OCI-LY7 (cell line): Measurements from ENCODE around the gene RIC1. TPM values are rescaled to one million over a fixed set of nuclear protein-coding genes. Genes with fewer than 3 reads are reported as not detected.

Experiments used
- BruUV-seq: library from RNA; stranded (reverse); fragments of 400-500 nt; replicated peaks from 2 replicates; lab custom pipeline; 2021; lab: Mats Ljungman, UMichigan
- CTCF ChIA-PET: fragments of 300-600 bp; sonication (Branson Sonifier 250); formaldehyde crosslinking; loops from one replicate; lab custom pipeline; 2022; ENCODE audit warnings: antibody characterized with exemption; ENCODE audit not compliant: unreplicated experiment; lab: Charles Lee
- POLR2A ChIA-PET: fragments of 300-600 bp; sonication (Branson Sonifier 250); formaldehyde crosslinking; loops from one replicate; lab custom pipeline; 2022; ENCODE audit warnings: antibody characterized with exemption; lab: Charles Lee
- DNase-seq: peaks from one replicate; pipeline ENCODE4 v3.0.0-alpha.2; 2015; ENCODE audit warnings: low spot score
- H2AFZ ChIP-seq: fragments of 200-600 bp; sonication (generic), shearing (Covaris generic); 2 replicates; pipeline ENCODE4 v1.6.1; 2014; ENCODE audit warnings: mild to moderate bottlenecking, antibody characterized with exemption, low read length, moderate library complexity
- H3K27ac ChIP-seq: fragments of 200-600 bp; sonication (generic); 2 replicates; pipeline ENCODE4 v1.5.1; 2014; ENCODE audit warnings: mixed run types, low read depth, mild to moderate bottlenecking, moderate library complexity, low read length, inconsistent platforms; ENCODE audit not compliant: poor library complexity, severe bottlenecking
- H3K36me3 ChIP-seq: fragments of 200-600 bp; sonication (generic); 2 replicates; pipeline ENCODE4 v1.6.1; 2014; ENCODE audit warnings: mild to moderate bottlenecking, antibody characterized with exemption, low read length, moderate library complexity, mixed read lengths; ENCODE audit not compliant: insufficient read depth
- H3K4me1 ChIP-seq: fragments of 200-600 bp; sonication (generic); 2 replicates; pipeline ENCODE4 v1.5.1; 2014; ENCODE audit warnings: mild to moderate bottlenecking, low read length; ENCODE audit not compliant: insufficient read depth, poor library complexity, severe bottlenecking
- H3K4me2 ChIP-seq: fragments of 200-600 bp; sonication (generic); 2 replicates; pipeline ENCODE4 v1.6.1; 2014; ENCODE audit warnings: mild to moderate bottlenecking, low read length
- H3K4me3 ChIP-seq: fragments of 200-600 bp; sonication (generic); 2 replicates; pipeline ENCODE4 v1.5.1; 2014; ENCODE audit warnings: mild to moderate bottlenecking, low read depth, low read length; ENCODE audit not compliant: poor library complexity, severe bottlenecking
- H3K79me2 ChIP-seq: fragments of 200-600 bp; sonication (generic); 2 replicates; pipeline ENCODE4 v1.6.1; 2016; ENCODE audit warnings: low read depth, mild to moderate bottlenecking, low read length, moderate library complexity, mixed read lengths; ENCODE audit not compliant: insufficient read depth
- H3K9me2 ChIP-seq: fragments of 200-600 bp; sonication (generic); 2 replicates; pipeline ENCODE4 v1.6.1; 2016; ENCODE audit warnings: mild to moderate bottlenecking, low read length, mixed read lengths; ENCODE audit not compliant: insufficient read depth
- H3K9me3 ChIP-seq: fragments of 200-600 bp; sonication (generic); 2 replicates; pipeline ENCODE4 v1.6.1; 2014; ENCODE audit warnings: mild to moderate bottlenecking, mixed run types, low read length, mixed read lengths
- H4K20me1 ChIP-seq: fragments of 200-600 bp; sonication (generic); 2 replicates; pipeline ENCODE4 v1.6.1; 2014; ENCODE audit warnings: mild to moderate bottlenecking, antibody characterized with exemption, low read length, moderate library complexity, mixed read lengths; ENCODE audit not compliant: insufficient read depth
- EZH2phosphoT487 ChIP-seq: fragments of 200-600 bp; sonication (generic); IDR thresholded peaks from 2 replicates; pipeline ENCODE4 v1.6.1; 2018; ENCODE audit warnings: low read depth, borderline replicate concordance, mild to moderate bottlenecking, mixed run types, antibody characterized with exemption, low read length, moderate library complexity, mixed read lengths
- intact Hi-C: fragments of 100-400 bp; cut with micrococcal nuclease; formaldehyde crosslinking; loops from one replicate; pipeline ENCODE4 v1.10.0; 2022; ENCODE audit not compliant: unreplicated experiment
- total RNA-seq, 2 experiments: library from RNA; depleted of rRNA in 1 of 2; stranded (reverse); fragments of >200 nt in 1 of 2; shearing (Covaris generic) in 1 of 2; gene quantifications; 2 replicates each; pipeline ENCODE4 v1.2.3, GENCODE V29; 2014 to 2022
- TF ChIP-seq, protein P1 (sequence below): fragments of 200-600 bp; sonication (generic); conservative IDR thresholded peaks from 2 replicates; pipeline ENCODE4 v1.5.1; 2014; ENCODE audit warnings: mild to moderate bottlenecking, antibody characterized with exemption, low read length, moderate library complexity, mixed read lengths

RIC1 gene
- total RNA-seq, 2 experiments from 2014 or later = 77.0 to 84.6 TPM

DNA sequence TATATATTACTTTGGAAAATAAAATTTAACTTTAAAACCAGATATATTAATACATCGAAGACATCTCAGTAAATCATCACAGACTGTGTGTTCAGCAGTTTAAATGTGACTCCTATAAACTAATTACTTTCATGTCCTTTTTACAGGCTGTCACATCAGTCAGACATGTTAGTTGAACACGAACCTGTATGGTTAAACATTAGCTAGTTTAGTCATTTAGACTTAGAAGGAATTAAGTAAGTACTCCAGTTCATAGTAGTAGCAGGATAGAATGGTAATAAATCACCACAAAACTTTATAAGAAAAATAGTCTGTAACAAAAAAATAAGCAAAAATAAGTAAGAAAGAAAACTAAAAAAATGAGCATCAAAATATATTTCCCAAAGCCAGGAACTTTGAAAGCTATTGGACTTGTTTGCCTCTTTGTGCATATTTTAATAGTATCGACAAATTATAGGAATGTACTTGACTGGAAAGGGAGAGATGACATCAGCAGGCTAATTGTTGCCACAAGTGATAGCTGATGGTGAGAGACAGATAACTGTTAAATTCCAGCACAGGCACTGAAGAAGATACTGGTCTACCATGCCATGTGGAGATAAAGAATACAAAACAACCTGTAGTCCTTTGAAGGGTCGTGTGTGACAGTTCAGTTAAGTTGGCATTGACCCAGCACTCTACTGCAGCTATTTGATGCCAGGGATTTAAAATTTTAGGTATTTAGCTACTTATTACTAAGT, 83.9 kb downstream of the RIC1 start:
- intact Hi-C loops = loop anchor here (2.0 kb wide), 1 partner anchor 84 kb away; the partner anchor contains the start of gene RIC1

DNA sequence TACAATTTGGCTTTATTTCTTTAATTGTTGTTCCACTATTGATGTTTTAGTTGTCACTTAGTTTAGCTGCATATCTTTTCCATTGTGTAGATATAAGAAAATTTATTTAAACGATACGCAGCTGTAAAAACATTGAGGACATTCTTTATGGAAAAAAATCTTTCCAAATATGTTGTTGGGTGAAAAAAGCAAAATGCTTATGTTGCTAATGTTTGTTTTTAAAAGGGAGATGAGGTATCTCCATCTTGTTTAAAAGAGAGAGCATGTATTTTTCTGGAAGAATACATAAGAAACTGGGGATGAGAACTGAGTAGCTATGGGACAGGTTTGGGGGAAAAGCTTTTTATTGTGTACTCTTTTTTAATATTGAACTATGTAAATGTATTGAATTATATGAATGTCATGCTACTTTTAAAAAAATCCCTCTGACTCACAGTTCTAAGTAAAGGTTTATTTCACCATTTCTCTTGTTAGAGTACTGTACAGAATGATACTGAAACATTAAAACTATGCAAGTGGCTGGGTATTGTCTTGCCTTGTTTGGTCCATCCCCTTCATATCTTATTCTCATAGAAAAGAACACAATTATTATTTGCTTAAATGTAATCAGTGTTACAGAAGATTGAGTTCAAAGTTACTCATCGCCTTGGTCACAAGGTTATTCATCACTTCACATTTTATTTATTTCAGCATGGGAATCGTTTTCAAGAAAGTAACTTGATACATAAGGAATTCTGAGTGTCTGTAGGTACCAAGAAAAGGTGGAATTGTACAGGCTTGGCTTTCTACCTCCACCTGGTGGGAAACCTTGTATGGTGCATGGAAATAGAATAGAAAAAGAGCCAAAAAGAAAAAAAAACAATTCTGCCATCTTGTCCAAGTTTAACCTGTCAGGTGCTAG, 85.8 kb downstream of the RIC1 start:
- no peaks in the 10 kb centered on the region for H4K20me1 ChIP-seq
- CTCF ChIA-PET = no interaction called here
- no peaks in the 10 kb centered on the region for H3K9me2 ChIP-seq
- H3K4me2 ChIP-seq = no peak overlapping the region
- DNase-seq = peak; percentile 26
- intact Hi-C loops = loop anchor here (5.0 kb wide), 1 partner anchor 277 kb away; the partner anchor contains the start of gene PLGRKT
- peaks cover 25% of the 10 kb centered on the region; the same call in 1 of the 2 replicates for H3K79me2 ChIP-seq
- no peak overlapping the region for H3K4me3 ChIP-seq
- no peak overlapping the region for H2AFZ ChIP-seq
- BruUV-seq = no TSS peak
- no peak overlapping the region for H3K27ac ChIP-seq
- POLR2A ChIA-PET = no interaction called here
- TF ChIP-seq, protein P1, sequence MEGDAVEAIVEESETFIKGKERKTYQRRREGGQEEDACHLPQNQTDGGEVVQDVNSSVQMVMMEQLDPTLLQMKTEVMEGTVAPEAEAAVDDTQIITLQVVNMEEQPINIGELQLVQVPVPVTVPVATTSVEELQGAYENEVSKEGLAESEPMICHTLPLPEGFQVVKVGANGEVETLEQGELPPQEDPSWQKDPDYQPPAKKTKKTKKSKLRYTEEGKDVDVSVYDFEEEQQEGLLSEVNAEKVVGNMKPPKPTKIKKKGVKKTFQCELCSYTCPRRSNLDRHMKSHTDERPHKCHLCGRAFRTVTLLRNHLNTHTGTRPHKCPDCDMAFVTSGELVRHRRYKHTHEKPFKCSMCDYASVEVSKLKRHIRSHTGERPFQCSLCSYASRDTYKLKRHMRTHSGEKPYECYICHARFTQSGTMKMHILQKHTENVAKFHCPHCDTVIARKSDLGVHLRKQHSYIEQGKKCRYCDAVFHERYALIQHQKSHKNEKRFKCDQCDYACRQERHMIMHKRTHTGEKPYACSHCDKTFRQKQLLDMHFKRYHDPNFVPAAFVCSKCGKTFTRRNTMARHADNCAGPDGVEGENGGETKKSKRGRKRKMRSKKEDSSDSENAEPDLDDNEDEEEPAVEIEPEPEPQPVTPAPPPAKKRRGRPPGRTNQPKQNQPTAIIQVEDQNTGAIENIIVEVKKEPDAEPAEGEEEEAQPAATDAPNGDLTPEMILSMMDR = peak; percentile 79
- TF ChIP-seq EZH2phosphoT487 = no peak
- peaks cover 14% of the 10 kb centered on the region; the same call in 1 of the 2 replicates for H3K9me3 ChIP-seq
- peaks cover 82% of the 10 kb centered on the region for H3K36me3 ChIP-seq
- H3K4me1 ChIP-seq = no peaks in the 10 kb centered on the region

More for the DNA sequence above, 83.9 kb downstream of the RIC1 start:
- ChIA-PET POLR2A (interaction anchor here (0.7 to 3.2 kb wide), 2 partner anchors 11 to 12 kb away, joined by 4 to 9 read pairs; no protein-coding TSS in a partner anchor), CTCF (no interaction called here)
- H2AFZ ChIP-seq = no peak overlapping the region
- H3K79me2 ChIP-seq = peaks cover 44% of the 10 kb centered on the region
- H3K4me3 ChIP-seq = no peak overlapping the region
- H3K9me2 ChIP-seq = no peaks in the 10 kb centered on the region
- TF ChIP-seq EZH2phosphoT487 = no peak
- TF ChIP-seq, protein P1 = no peak
- no peak overlapping the region for H3K4me2 ChIP-seq
- BruUV-seq = TSS peak; percentile 3
- H3K4me1 ChIP-seq = no peaks in the 10 kb centered on the region
- H3K9me3 ChIP-seq = peaks cover 33% of the 10 kb centered on the region
- no peak for DNase-seq
- no peaks in the 10 kb centered on the region for H4K20me1 ChIP-seq
- H3K27ac ChIP-seq = no peak overlapping the region
- peaks cover 89% of the 10 kb centered on the region for H3K36me3 ChIP-seq
